Colonic mucosa (tissue), 4 donors: ENCODE data around the gene C19orf67. TPM values are rescaled to one million over a fixed set of nuclear protein-coding genes. Genes with fewer than 3 reads are reported as not detected.
"Not testable (repeated sequence)": the region's sequence is repeated elsewhere in the genome, so short reads cannot be mapped to it uniquely, and the experiment has no call there.

Experiments used
- DNase-seq: peaks from one replicate; pipeline ENCODE4 v3.0.0-alpha.2; 2020
- H3K27ac ChIP-seq: fragments of 200-600 bp; one replicate; pipeline ENCODE4 v1.8.0; 2021
- H3K27me3 ChIP-seq: fragments of 200-600 bp; one replicate; pipeline ENCODE4 v1.8.0; 2021
- H3K36me3 ChIP-seq: fragments of 200-600 bp; one replicate; pipeline ENCODE4 v1.8.0; 2021
- H3K4me1 ChIP-seq: fragments of 200-600 bp; one replicate; pipeline ENCODE4 v1.8.0; 2021; ENCODE audit warnings: mild to moderate bottlenecking
- H3K4me3 ChIP-seq: fragments of 200-600 bp; one replicate; pipeline ENCODE4 v1.8.0; 2021
- H3K9ac ChIP-seq, 2 donors: one replicate each; pipeline ENCODE4 v1.7.0; 2013; ENCODE audit warnings: control low read depth in 2 of 2, low read depth in 2 of 2, low read length in 2 of 2
- H3K9me3 ChIP-seq: fragments of 200-600 bp; one replicate; pipeline ENCODE4 v1.8.0; 2021
- intact Hi-C: fragments of 100-400 bp; cut with DNase I; formaldehyde crosslinking; loops from one replicate; pipeline ENCODE4 v1.14.1; 2022
- total RNA-seq, 2 donors: library from RNA; stranded (reverse); fragmentation: NEBNext Ultra II Directional in 1 of 2; extraction: Animal tissue kit (Norgen Biotek cat#: 25700) in 1 of 2; gene quantifications; one replicate each; pipeline ENCODE4 v1.2.1, GENCODE V29; 2021
- TF ChIP-seq, protein P1 (sequence below): fragments of 200-600 bp; IDR thresholded peaks from one replicate; pipeline ENCODE4 v1.8.0; 2022; ENCODE audit warnings: antibody characterized with exemption, mild to moderate bottlenecking
- donor health status: healthy.
- donor health status: DM: no; HTN: no; CAD: no.
- donor health status: DM: no; HTN: no; CAD: no.

C19orf67 gene
- total RNA-seq, 2 donors from 2014 or later: 0.19 TPM; not detected in 1

DNA sequence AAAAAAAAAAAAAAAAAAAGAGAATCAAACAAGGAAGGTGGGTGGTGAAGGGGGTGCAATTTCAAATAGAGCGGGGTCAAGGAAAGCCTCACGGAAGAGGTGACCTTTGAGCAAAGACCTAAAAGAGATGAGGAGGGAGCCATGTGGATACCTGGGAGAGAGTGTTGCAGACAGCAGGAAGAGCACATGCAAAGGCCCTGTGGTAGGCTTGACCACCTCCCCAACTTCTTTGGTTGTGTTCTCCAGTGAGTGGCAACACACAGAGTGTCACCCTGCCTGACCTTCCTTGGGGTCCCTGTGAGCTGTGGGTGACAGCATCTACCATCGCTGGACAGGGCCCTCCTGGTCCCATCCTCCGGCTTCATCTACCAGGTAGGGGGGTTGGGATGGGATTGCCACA lies 35.1 kb downstream of the C19orf67 start:
- no peaks in the 10 kb centered on the region for H3K36me3 ChIP-seq
- H3K9ac ChIP-seq: no peak overlapping the region
- DNase-seq: no peak
- no peaks in the 10 kb centered on the region for H3K4me1 ChIP-seq
- H3K9me3 ChIP-seq: no peaks in the 10 kb centered on the region
- no peak overlapping the region for H3K4me3 ChIP-seq
- H3K27me3 ChIP-seq: no peaks in the 10 kb centered on the region
- no peak overlapping the region for H3K27ac ChIP-seq
- intact Hi-C loops: no loop called here
- TF ChIP-seq, protein P1, sequence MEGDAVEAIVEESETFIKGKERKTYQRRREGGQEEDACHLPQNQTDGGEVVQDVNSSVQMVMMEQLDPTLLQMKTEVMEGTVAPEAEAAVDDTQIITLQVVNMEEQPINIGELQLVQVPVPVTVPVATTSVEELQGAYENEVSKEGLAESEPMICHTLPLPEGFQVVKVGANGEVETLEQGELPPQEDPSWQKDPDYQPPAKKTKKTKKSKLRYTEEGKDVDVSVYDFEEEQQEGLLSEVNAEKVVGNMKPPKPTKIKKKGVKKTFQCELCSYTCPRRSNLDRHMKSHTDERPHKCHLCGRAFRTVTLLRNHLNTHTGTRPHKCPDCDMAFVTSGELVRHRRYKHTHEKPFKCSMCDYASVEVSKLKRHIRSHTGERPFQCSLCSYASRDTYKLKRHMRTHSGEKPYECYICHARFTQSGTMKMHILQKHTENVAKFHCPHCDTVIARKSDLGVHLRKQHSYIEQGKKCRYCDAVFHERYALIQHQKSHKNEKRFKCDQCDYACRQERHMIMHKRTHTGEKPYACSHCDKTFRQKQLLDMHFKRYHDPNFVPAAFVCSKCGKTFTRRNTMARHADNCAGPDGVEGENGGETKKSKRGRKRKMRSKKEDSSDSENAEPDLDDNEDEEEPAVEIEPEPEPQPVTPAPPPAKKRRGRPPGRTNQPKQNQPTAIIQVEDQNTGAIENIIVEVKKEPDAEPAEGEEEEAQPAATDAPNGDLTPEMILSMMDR: no peak

DNA sequence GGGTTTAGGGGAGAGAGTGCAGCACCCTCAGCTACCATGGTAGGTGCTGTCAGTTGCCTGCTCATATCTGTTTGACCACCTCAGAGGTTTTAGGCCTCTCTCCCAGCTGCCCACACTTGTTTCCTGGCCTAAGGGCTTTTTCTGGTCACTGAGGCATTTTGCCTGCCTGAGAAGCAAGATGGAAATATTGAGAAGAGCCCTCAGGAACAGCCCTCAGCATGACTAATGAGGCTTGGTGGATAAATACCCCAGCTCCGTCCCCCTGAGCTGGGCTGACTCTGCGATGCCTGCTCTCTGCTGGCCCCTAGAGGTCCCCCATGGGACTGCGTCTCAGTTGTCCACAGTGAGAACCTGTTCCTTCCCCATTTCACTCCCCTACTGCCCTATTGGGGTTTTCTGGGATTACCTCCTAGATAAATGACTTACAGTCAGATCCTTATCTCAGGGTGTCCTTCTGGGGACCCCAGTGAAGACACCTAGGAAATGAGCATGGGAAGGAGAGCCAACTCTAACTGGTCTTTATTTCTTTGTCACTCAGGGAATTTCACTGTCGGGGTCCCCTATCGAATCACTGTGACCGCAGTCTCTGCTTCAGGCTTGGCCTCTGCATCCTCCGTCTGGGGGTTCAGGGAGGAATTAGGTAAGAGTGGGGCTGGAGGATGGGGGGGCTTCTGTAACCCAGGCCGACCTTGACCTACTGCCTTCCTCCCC lies 37.0 kb downstream of the C19orf67 start:
- no peak overlapping the region for H3K27ac ChIP-seq
- no peak overlapping the region for H3K4me3 ChIP-seq
- no peaks in the 10 kb centered on the region for H3K36me3 ChIP-seq
- peak; percentile 80 for DNase-seq
- no peak overlapping the region for H3K9ac ChIP-seq
- no peaks in the 10 kb centered on the region for H3K27me3 ChIP-seq
- intact Hi-C loops: loop anchor here (10.0 kb wide), 1 partner anchor 164 kb away; no protein-coding TSS in a partner anchor
- H3K9me3 ChIP-seq: no peaks in the 10 kb centered on the region
- TF ChIP-seq, protein P1: peak; percentile 95
- H3K4me1 ChIP-seq: no peaks in the 10 kb centered on the region

DNA sequence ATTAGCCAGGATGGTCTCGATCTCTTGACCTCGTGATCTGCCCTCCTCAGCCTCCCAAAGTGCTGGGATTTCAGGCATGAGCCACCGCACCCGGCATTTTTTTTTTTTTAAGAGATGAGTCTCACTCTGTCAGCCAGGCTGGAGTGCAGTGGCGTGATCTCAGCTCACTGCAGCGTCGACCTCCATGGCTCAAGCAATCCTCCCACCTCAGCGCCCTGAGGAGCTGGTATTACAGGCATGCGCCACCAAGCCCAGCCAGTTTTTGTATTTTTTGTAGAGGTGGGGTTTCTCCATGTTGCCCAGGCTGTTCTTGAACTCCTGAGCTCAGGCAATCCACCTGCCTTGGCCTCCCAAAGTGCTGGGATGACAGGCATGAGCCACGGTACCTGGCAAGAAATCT lies 37.7 kb downstream of the C19orf67 start:
- H3K9ac ChIP-seq, H3K27ac ChIP-seq, H3K4me3 ChIP-seq, H3K4me1 ChIP-seq, H3K36me3 ChIP-seq, H3K9me3 ChIP-seq, DNase-seq, H3K27me3 ChIP-seq: not testable (repeated sequence)
- intact Hi-C loops: loop anchor here (10.0 kb wide), 1 partner anchor 163 kb away; no protein-coding TSS in a partner anchor

DNA sequence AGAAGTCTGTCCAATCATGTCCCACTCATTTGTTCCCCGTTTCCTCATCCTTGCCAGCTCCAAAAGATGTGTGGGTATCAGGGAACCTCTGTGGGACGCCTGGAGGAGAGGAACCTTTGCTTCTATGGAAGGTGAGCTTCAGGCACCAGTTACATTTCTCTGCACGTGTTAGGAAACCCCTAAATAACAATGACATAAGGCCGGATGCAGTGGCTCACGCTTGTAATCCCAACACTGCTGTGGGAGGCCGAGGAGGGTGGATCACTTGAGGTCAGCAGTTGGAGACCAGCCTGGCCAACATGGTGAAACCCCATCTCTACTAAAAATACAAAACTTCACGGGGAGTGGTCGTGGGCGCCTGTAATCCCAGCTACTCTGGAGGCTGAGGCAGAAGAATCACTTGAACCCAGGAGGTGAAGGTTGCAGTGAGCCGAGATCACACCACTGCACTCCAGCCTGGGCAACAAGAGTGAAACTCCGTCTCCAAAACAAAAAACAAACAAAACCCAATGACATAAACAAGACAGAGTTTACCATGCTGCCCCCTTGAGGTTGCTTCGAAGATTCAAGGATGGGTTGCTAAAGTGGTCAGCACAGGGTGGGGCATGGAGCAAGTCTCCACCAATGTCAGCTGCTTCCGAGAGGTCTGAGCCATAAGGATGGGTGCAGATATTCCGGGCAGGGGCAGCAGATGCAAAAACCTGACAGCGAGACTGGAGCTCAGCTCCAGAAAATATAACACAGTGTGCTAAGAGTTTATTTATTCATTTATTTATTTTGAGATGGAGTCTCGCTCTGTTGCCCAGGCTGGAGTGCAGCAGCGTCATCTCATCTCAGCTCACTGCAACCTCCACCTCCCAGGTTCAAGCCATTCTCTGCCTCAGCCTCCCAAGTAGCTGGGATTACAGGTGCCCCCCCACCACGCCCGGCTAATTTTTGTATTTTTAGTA lies 42.6 kb downstream of the C19orf67 start:
- intact Hi-C loops: loop anchor here (10.0 kb wide), 1 partner anchor 158 kb away; no protein-coding TSS in a partner anchor
- not testable (repeated sequence) for H3K9me3 ChIP-seq, H3K9ac ChIP-seq, H3K27ac ChIP-seq, H3K4me1 ChIP-seq, H3K27me3 ChIP-seq, H3K4me3 ChIP-seq, H3K36me3 ChIP-seq
- TF ChIP-seq, protein P1: peak; percentile 44
- DNase-seq: peak; percentile 60

DNA sequence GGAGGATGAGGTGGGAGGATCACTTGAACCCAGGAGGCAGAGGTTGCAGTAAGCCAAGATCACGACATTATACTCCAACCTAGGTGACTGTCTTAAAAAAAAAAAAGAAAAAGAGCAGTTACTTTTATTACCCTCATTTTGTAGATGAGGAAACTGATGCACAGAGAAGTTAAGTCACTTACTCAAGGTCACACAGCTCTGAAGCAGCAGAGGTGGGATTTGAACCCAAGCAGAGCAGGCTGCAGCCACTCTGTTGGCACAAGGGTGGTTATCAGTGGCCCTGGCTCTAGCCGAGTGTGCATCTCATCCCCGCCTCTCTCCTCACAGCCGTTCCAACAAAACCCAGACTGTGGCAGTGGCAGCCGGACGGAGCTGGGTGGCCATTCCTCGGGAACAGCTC lies 46.4 kb downstream of the C19orf67 start:
- Histone ChIP-seq H3K9ac (no peak overlapping the region), H3K27ac (no peak overlapping the region), H3K9me3 (no peaks in the 10 kb centered on the region), H3K36me3 (no peaks in the 10 kb centered on the region), H3K4me3 (no peak overlapping the region), H3K27me3 (no peaks in the 10 kb centered on the region), H3K4me1 (no peaks in the 10 kb centered on the region)
- TF ChIP-seq, protein P1: no peak
- no peak for DNase-seq
- intact Hi-C loops: no loop called here
